Stimulated activated CD4-positive, alpha-beta T cell treated with anti-CD3 and anti-CD28 coated beads, Interleukin-1b, Interleukin-23, amount 100 ng/mL, for 4 hours (primary cell): ENCODE data around the gene OTUB2.

ENCODE experiments used
- DNase-seq, 2 donors: peaks; one replicate each; pipeline ENCODE4 v3.0.0-alpha.2; 2020; ENCODE audit warnings: low read depth in 2 of 2

Gene OTUB2

DNA sequence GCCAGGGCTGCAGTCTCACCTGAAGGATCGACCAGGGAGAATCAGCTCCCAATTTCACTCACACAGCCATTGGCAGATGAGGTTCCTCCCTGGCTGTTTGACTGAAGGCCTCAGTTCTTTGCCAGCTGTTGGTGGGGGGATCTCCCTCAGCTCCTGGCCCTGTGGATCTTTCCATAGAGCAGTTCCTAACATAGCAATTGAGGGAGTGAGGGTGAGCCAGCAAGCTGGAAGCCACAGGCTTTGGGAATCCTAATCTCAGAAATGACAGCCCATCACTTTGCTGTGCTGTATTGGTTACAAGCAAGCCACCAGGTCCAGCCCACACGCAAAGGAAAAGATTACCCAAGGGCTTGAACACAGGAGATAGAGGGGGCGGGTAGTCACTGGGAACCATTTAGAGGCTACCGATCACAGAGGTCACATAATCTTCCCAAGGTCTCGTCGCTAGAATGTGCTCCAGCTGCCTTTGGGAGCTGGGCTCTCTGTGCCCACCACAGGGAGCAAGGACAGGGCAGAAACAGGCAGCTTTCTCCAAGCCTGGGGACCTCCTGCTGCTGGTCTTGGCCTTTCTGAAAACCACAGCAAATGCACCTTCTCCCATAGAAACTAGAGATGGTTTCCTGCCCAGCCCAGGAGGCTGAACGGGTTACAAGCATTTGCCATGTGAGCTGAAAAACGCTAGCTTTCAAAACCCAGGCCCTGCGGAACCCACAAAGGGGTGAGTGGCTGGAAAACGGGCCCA lies 4.6 kb upstream of the OTUB2 start:
- no peak for DNase-seq

DNA sequence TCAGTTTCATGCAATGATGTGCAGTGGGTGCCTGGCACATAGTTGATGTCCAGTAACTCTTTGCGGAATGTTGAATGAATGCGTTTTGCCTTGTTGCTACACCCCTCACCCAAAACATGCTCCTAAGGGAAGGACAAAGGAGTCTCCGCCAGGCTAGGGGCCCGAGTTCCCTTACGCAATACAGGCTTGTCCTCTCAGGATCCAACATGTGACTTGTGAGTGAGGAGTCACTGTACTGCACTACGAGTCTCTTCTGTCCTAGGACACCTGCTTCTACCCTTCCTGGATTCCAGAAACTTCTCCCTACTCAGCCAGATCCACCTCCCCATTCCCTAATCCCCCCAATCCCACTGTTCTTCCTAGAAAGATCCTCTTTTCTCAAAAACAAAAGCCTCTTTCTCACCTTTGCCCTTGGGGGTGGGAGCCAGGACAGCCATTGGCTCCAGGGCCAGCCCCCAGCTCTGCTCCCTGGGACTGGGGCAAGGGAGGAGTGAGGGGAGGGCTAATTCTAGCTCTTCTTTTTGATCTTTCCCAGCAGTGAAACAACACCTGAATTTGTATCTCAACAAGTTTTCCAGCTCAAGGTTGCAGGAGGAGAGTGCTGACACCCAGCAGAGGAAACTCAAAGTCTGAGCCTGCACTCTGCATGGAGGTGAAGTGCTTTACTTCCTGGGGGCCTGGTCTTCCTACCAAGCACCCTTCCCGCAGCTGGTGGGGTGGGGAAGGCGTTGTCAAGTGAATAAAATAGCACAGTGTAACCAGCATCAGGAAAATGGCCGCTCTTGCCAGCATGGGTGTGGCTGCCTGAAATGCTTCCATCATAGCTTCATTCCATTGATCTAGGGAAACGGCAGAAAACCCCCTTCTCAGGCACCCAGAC lies 3.4 kb upstream of the OTUB2 start:
- DNase-seq: no peak

DNA sequence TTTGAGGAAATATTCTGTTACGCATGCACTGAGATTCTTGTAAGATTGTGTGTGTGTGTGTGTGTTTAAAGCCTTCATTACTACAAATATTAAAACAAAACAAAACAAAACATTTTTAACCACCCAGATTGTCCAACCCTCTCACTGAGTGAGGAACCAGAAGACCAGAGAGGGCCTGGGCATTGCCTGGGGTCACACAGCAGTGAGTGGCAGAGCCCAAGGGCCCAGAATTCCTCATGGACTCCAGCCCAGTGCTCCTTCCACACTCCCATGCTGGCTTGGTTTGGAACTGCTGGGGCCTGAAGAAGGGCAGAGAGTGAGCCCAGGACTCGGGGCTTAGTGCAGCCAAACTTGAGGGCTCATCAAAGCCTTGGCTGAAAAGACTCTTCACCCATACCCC lies 1.6 kb upstream of the OTUB2 start:
- no peak for DNase-seq

DNA sequence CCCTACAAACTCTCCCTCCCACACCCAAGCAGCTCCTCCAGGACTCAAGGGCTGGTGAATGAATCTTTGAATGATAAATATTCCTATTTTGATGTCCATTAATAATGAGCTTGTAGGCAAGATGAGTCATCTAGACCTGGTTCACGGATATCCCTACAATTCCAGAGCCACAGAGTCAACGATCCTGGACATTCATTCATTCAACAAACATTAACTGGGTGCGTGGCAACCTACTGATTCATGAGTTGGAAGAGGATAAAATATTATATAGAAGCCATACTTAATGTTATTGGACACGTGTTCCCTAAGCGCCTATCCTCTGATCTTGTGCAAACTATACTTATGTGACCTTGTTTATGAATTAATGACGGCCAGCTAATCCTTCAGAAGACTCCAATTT lies 420 bp upstream of the OTUB2 start:
- DNase-seq: no peak

DNA sequence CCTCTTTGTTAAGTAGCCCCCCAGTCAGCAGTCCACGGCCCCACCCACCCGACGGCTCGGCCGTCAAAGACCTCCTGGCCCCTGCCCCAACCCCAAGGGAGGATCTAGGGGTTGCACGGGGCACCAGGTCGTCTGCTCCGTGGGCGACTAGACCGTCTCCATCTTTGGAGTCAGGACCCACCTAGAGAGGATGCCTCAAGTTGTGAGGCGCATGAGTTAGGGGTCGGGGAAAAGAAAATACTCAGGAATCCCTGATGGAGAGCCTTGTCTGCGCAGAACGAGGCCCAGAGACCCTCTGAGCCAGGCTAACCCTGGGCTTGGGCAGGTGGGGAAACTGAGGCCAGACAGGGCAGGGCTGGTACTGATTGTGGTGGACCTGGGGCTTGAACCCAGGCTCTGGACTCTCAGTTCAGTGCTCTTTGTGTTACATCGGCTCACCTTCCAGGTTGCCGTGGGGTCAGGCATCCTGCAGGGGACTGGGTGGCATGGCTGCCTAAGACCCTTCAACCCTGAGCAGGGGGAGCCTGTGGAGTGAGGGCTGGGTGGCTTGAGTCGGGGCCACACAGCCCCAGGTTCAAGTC lies 839 bp downstream of the OTUB2 start:
- no peak for DNase-seq

DNA sequence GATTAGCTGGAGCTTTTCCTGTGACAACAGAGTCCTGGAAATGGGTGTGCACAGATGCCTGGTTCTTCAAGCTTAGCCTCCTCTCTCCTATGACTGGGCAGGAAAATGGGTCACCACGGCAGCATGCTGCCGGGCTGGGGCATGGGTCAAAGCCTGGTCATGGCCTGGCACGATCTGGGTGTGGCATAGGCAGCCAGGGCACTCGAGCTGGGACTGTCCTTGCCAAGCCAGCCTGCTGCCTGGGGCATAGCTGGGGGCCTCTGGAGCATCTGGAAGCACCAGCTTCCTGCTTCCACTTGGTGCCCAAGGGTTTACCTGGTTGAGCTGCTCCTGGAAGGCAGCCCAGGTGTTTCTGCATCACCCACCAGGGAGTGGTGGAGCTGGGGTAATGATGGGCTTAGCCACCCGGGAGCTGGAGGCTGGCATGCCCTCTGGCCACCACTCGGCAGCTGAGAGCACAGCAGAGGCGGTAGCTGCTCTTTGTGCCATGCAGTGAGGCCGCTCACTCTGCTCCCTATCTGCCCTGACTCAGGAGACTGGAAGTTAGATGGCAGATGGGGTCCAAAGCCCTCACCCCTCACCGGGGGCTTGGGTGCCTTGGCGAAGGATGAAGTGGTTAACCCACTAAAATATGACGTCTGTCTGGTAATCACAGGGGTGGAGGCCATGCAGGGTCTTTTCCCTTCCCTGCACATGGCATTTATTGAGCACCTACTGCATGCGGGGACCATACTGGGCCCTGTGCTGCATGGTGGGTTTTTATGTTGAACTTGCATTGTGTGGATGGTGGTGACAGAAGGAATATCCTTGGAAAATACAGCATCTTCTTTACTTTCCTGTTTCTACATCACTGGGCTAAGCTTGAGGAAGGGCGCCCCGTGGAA lies 1.7 kb downstream of the OTUB2 start:
- no peak for DNase-seq

DNA sequence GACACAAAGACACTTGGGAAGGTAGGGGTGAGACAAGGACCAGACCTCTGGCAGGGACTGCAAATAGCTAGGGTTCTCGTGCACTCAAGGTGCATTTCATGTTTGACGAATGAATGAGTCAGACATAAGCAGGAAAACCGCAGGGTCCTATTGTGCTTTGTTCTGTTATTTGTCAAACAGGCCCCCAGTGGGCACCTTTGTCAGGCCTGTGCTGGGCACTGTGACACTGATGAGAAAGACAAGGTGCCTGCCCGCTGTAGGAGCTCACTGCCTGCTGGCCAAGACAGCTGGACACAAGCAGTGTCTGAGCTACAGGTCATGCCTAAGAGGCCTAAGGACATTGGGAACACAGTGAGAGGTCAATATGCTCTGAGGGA lies 2.3 kb downstream of the OTUB2 start:
- DNase-seq: peak in 1 of 2 donors; percentile 15

DNA sequence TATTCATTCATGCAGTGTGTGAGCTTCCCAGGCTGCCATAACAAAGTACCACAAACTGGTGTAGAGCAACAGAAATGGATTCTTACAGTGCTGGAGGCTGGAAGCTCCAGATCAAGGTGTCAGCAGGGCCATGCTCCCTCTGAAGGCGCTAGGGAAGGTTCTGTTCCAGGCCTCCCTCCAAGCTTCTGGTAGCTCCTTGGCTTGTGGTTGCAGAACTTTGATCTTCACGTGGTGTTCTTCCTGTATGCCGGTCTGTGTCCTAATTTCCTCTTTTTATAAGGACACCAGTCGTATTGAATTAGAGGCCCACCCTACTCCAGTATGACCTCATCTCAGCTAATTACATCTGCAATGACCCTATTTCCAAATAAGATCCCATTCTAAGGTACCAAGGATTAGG lies 3.1 kb downstream of the OTUB2 start:
- no peak for DNase-seq

DNA sequence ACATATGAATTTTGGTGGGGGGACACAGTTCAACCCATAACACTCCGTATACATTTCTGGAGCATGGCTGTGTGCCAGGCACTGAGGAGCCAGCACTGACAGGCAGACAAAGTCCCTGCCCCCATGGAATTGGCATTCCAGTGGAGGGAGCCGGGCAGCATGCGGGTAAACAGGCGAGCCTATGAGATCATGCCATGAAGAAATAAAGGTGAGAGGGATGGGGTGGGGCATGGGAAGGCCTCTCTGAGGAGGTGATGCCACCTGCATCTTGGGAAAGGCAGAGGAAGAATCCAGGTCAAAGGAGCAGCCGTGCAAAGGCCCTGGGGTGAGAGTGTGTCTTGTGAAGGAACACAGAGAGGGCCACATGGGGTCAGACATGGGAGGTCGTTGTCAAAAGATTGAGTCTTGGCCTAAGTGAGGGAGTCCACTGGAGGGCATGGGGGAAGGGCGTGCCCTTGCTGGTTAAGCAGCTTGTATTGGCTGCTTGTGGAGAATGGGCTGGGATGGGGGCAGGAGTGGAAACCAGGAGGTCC lies 3.6 kb downstream of the OTUB2 start:
- no peak for DNase-seq

DNA sequence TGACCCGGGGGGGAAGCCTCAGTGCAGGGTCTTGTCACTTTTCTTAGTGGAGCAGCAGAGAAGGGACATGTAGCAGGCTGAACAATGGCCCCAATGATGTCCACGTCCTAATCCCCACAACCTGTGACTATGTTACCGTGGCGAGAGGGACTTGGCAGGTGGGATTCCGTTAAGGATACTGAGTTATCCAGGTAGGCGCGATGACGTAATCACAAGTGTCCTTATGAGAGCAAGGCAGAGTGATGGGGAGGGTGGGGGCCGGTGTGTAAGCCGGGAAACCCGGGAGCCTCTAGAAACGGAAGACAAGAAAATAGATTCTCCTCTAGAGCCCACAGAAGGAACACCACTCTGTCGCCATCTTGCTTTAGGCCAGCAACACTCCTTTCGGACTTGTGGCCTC lies 4.4 kb downstream of the OTUB2 start:
- no peak for DNase-seq

DNA sequence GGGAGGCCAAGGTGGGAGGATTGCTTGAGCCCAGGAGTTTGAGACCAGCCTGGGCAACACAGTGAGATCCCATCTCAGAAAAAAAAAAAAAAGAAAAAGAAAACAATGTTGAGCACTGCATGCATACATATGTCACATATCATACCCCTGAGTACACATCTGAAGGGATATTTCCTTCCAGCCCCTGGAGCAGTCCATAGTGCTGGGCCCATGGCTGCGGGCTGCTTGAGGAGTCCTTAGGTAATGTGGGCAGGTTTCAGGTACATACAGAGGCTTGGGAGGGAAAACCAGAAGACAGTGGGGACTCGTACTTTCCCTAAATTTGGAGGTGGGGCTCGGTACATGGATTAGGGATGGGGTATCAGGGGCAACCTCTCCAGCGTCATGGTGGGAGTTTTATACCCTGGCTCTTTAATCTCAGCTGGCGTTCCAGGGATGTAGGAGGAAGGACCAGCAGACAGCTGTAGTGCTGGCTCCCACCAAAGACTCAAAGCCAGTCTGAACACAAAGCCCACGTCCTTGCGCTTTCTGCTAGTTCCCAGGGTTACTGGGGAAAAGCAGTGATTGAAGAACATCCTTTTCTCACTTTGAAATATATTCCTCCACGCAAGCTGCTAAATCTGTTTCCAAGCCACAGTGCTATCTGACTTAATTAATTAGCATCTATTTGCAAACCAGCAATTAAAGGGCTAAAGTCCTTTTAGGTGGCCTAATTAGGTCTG lies 5.2 kb downstream of the OTUB2 start:
- DNase-seq: no peak

DNA sequence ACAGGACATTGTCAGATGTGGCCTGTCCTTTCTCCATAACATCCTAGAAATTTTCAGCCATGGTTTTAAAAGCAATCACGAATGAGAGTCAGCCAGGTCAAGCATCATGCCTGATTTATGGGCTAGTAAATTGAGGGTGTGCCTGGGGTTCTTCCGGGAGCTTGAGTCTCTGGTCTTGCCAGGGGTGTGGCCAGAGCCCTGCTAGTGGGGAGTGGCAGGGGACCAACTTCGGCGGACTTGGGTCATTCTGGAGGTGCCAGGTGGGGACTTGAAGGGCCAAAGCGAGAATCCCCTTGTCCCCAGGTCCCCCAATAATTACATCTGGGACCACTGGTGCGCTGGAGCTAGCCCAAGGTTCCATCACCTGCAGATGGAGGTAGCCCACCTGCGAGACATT lies 5.7 kb downstream of the OTUB2 start:
- DNase-seq: no peak

DNA sequence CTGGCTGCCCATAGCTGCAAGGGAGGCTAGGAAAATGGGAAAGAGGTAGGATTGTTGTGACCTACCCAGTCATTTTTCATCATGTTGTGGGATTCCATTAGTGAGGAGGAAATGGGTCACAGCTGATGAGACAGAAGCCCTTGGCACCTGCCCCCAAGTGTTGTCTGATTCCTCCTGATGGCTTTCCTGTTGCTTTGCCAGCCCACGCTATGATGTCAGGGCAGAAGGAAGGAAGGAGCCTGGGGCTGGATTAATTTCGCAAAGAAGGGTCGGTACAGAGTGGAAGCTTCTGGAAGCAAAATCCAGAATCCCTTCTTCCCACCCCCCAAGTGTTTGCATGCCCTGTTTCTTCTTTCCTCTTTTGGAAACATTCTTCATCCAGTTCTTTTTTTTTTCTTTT lies 8.7 kb downstream of the OTUB2 start:
- no peak for DNase-seq

DNA sequence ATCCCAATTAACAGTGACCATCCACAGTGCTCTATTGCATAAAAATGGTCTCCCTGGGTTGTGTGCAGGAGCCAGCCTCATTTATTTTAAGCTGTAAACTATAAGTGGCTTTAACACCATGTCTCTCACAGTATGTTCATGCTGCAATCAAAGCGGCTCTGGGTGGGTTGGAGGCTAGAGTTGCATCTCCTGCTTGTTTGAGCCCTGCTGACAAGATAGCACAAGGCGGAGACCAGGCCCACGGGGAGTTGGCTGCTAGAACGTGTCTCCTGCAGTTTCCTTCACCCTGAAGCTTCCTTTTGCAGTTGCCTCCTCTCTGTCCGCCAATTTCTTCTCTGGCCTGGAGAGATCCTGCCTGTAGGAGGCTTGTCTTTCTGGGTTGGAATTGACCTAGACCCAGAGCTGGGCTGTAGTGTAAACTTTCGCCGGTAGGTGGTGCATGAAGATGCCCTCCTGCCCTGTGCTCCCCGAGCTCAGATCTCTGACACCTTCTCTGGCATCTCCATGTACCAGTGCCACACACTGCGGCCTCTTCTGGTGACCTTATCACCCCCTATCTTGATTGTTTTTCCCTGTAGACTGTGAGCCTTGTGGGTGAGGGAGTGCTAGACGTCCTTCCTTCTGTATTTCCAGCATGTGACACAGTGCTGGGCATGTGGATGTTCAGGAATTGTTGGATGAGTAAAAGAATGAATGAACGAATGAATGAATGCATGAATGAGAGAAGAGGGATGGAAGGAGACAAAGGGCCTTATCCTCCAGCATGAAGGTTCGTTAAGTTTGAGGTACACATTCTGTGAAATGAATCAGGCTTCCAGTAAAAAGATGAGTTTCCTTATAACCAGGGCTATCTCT lies 10.4 kb downstream of the OTUB2 start:
- peak; percentile 68 to 71 for DNase-seq

DNA sequence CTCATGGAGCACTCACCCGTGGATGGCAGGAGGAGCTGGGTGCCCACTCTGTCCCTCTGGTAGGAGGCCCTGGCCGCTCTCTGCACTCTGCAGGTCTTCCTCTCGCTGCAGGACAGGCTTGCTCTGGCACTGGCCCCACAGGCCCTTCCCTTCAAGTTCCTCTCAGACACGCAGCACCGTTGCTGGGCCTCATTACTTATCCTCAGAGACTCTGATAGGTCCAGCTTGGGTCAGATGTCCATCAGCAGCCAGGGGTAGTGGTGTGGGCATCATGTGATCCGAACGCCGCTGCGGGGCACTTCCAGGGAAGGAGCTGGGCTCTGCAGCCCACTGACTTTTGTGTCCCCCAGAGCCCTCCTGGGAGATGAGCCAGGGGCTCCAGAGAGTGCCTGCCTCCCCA lies 11.8 kb downstream of the OTUB2 start:
- no peak for DNase-seq

DNA sequence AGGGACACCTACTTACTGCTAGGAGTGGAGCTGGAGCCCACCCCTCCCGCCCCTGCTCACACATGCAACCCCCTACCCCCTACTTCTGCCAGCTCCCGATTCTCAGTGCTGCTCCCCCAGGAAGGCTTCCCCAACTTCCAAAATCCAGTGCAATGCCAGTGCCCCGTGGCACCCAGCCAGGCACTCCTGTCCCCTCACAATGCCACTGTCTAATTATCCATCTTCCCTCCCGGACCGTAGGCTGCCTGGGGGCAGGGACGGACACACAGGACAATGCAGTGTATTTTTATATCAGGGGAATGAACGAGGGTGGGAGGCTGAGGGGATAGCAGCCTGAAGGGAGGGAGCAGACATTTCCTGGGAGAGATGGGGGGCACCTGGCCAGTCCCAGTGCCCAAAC lies 12.4 kb downstream of the OTUB2 start:
- DNase-seq: no peak

DNA sequence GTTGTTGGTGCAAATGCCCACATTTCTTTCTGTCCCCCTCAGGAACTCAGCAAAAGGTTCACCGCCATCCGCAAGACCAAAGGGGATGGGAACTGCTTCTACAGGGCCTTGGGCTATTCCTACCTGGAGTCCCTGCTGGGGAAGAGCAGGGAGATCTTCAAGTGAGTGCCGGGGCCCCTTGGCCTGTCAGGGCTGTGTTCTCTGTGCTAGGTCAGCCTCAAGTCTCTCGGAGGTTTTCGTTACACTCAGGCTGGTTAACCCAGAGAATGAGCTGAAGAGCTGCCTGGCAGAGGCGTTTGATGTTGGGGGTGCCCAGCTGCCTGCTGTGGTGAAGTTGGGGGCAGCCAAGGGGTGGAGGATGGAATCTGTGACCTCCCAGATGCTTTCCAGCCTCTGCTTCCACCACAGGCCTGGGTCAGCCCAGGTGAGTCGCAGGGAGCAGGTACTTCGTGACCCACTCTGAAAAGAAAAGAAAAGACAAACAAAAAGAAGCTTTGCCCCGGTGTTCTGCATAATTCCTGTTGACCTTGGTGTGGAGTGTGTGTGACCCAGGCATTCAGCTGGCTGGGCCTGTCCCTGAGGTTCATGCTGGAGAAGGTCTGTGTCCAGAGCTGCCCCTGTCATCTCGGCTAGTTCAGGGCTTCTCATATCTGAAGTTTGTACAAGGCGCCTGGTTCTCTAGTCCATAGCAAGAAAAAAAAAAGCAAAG lies 12.9 kb downstream of the OTUB2 start:
- DNase-seq: no peak

DNA sequence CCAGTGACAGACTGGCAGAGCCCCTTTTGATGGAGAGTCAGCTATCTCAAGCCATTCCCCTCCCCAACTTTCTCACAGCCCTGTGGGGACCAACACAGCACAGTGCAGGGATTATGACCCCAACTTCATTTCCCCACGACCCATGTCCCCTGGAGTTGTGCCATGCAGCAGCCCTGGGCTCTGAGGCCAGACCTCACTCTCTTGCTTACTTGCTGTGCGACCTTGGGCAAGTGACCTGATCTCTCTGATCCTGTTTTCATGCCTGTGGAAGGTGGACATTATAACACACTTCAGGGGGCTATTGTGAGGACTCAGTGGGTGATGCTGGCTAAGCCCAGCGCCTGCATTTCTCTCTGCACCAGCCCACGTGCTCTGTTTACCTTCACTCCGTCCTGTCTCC lies 14.1 kb downstream of the OTUB2 start:
- no peak for DNase-seq

DNA sequence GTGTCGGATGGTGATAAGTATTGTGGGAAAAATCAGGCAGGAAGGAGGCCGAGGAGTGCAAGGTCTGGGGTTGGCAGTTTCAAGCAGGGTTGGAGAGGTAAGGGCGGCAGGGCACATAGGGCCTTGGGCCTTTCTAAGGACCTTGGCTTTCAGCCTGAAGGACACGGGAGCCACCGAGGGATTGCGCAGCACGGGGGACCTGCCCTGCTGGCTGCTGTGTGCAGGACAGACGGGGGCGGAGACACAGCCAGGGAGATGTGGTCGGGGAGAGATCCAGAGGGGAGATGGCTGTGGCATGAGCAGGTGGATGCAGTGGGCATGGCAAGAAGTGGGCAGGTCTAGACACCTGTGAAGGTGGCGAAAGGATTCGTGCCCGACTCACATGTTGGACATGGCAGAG lies 14.7 kb downstream of the OTUB2 start:
- DNase-seq: no peak
